Measurements from ENCODE around the gene G3BP1.

The G3BP1 gene

DNA sequence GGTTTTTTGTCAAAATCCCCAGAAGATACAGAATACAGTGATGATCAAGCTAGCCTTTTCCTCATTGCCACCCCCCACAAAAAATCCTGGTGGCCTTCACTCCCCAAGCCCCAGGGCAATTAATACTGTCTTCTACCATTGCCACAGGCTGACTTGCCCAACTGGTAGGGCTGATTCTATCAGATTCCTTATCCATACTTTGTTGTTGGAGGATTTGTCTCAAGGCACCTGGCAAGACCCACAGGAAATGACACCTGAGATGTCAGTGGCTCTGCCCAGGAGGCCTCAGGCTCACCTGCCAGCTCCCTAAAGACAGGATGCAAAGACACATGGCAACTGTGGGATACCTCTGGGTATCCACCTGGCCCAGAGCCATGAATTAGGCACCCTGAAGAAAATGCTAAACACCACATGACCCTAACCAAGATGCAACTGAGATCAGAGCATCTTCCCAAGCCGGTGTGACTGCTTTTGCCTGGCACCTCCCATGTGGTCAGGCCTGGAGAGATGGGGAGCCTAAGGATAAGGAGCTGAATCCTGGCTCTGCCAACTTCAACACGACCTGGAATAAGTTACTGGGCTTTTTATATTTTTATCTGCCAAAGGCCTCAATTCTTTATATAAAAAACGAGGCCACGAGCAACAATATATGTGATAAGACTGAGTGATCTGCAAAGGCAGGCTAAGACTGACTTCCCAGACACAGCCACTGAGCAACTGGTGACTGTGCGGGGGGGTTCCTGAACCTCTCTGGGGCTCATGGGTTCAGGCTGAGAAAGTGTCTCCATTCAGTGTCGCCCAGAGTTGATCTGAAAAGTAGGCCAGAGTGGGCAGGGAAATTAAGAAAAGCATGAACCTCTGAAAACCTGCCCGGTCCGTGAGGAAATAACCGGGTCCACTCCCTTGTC, 14.3 kb upstream of the G3BP1 start:
- H3K4me3 ChIP-seq (ENCODE audit: low read length) = peak overlapping the region; percentile 87
- peaks cover 18% of the 10 kb centered on the region for H3K4me1 ChIP-seq (ENCODE audit: insufficient read depth, low read length)
- no peaks in the 10 kb centered on the region for H3K27me3 ChIP-seq (ENCODE audit: insufficient read depth, low read length)
- no peaks in the 10 kb centered on the region for H3K36me3 ChIP-seq (ENCODE audit: insufficient read depth, low read depth, low read length)
- H3K9me3 ChIP-seq (ENCODE audit: insufficient read depth, low read depth, low read length) = no peaks in the 10 kb centered on the region
- no peak overlapping the region for H3K27ac ChIP-seq (ENCODE audit: low read length)
- peak overlapping the region; percentile 81; the same call in 1 of the 2 replicates for H3K9ac ChIP-seq (ENCODE audit: low read depth, low read length)

DNA sequence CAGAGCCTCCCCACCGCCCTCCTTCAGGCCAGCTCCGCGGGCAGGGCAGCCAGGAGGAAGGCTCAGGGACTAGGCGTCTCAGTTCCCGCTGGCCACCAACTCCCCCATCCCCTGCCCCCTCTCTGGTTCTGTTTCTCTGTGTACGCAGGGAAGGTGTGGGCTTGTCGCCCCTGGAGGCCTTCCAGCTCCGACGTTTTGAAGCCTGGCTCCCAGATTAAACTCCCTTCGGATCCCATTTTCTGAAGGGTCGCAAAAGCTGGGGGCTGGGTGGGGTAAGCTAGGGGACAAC, 13.7 kb upstream of the G3BP1 start:
- Histone ChIP-seq H3K9me3 (ENCODE audit: insufficient read depth, low read depth, low read length) (no peaks in the 10 kb centered on the region), H3K27ac (ENCODE audit: low read length) (peak overlapping the region; percentile 22), H3K27me3 (ENCODE audit: insufficient read depth, low read length) (no peaks in the 10 kb centered on the region), H3K4me1 (ENCODE audit: insufficient read depth, low read length) (peaks cover 18% of the 10 kb centered on the region), H3K9ac (ENCODE audit: low read depth, low read length) (peak overlapping the region; percentile 81; the same call in 1 of the 2 replicates), H3K36me3 (ENCODE audit: insufficient read depth, low read depth, low read length) (no peaks in the 10 kb centered on the region), H3K4me3 (ENCODE audit: low read length) (peak overlapping the region; percentile 87)

DNA sequence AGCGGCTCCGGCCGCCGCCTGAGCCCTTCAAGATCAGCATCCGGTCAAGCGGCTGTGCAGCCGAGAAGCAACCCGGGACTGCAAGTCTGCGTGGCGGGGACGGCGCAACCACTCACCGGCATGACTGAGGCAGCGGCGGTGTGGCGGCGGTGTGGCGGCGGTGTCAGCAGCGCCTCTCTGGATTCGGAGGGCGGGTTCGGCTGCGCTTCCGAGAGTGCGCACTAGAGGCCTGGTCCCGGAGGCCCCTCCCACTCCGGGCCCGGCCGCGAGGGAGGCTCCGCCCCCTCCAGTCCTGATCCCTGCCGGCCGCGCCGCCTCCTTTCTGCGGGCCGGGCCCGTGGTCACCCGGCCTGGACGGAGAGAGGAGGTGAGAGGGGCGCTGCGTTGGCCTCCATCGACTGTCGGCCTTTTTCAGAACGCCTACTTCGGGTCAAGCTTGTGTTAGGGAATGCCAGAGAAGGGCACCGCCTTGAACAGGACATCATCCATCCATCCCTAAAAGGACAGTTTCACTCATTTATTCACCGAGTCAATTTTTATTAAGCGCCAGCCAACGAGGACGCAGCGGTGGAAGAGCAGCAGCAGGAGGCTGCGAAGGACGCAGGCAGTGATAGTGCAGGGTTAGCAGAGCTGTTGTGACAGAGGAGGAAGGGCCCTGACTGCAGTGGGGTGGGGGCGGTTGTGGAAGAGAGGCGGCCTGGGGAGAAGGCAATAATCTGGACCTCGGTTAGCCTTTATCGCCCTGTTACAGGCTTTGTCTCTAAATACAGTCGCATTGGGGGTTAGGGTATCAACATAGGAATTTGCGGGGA, 13.1 kb upstream of the G3BP1 start, which contains the start of gene ATOX1:
TSS of gene ATOX1 (minus strand) at position 202 of the 812 bp plus-strand sequence. CDS start at position 122, 80 bp downstream.
- H3K4me3 ChIP-seq (ENCODE audit: low read length) = peak within 1 kb of the TSS; percentile 87

DNA sequence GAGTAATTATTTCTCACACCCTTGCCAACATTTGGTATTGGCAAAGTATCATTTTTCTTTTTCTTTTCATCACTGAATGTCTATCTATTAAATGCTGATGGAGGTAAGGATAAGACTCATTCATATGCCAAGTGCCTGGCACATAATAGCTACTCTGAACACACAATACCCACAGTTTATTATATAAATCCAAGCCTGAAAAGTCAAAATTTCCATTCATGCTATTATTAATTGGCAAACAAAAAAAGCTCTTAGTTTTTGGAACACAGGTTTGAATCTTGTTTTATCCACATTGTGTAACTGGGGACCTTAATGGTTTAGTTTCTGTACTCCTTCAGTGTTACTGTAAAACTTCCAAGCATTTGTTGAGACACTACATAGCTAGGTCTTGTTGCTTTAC, 7.0 kb upstream of the G3BP1 start:
- no peaks in the 10 kb centered on the region for H3K9me3 ChIP-seq (ENCODE audit: insufficient read depth, low read depth, low read length)
- peaks cover under 1% of the 10 kb centered on the region; the same call in 1 of the 2 replicates for H3K4me1 ChIP-seq (ENCODE audit: insufficient read depth, low read length)
- no peaks in the 10 kb centered on the region for H3K36me3 ChIP-seq (ENCODE audit: insufficient read depth, low read depth, low read length)
- no peak overlapping the region for H3K9ac ChIP-seq (ENCODE audit: low read depth, low read length)
- H3K4me3 ChIP-seq (ENCODE audit: low read length) = no peak overlapping the region
- no peaks in the 10 kb centered on the region for H3K27me3 ChIP-seq (ENCODE audit: insufficient read depth, low read length)
- H3K27ac ChIP-seq (ENCODE audit: low read length) = no peak overlapping the region

More for the DNA sequence above, 13.1 kb upstream of the G3BP1 start, which contains the start of gene ATOX1:
- H3K4me1 ChIP-seq (ENCODE audit: insufficient read depth, low read length) = peaks cover 18% of the 10 kb centered on the region
- no peaks in the 10 kb centered on the region for H3K9me3 ChIP-seq (ENCODE audit: insufficient read depth, low read depth, low read length)
- no peaks in the 10 kb centered on the region for H3K27me3 ChIP-seq (ENCODE audit: insufficient read depth, low read length)
- H3K36me3 ChIP-seq (ENCODE audit: insufficient read depth, low read depth, low read length) = no peaks in the 10 kb centered on the region
- peak within 1 kb of the TSS; percentile 81; the same call in 1 of the 2 replicates for H3K9ac ChIP-seq (ENCODE audit: low read depth, low read length)
- H3K27ac ChIP-seq (ENCODE audit: low read length) = peak within 1 kb of the TSS; percentile 22

DNA sequence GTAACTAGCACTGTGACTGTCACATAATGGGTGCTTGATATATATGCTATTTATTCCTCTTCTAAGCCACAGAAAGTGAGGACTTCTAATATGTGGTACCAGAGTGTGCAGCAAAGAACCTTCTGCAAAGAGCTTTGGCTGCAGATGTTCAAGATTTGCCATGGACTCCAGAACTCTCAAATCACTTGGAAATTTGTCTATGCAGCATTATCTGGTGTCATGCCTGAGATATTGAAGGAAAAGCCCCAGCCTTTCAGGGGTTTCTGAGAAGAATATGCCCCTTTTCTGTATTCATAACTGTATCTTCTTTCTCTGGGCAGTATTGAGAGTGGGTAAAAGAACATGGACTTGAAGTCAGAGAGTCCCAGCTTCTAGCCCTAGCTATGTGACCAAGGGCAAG, 4.8 kb upstream of the G3BP1 start:
- H3K36me3 ChIP-seq (ENCODE audit: insufficient read depth, low read depth, low read length) = no peaks in the 10 kb centered on the region
- no peaks in the 10 kb centered on the region for H3K9me3 ChIP-seq (ENCODE audit: insufficient read depth, low read depth, low read length)
- peaks cover 4% of the 10 kb centered on the region; the same call in 1 of the 2 replicates for H3K4me1 ChIP-seq (ENCODE audit: insufficient read depth, low read length)
- H3K27ac ChIP-seq (ENCODE audit: low read length) = no peak overlapping the region
- no peaks in the 10 kb centered on the region for H3K27me3 ChIP-seq (ENCODE audit: insufficient read depth, low read length)
- no peak overlapping the region for H3K4me3 ChIP-seq (ENCODE audit: low read length)
- H3K9ac ChIP-seq (ENCODE audit: low read depth, low read length) = no peak overlapping the region

DNA sequence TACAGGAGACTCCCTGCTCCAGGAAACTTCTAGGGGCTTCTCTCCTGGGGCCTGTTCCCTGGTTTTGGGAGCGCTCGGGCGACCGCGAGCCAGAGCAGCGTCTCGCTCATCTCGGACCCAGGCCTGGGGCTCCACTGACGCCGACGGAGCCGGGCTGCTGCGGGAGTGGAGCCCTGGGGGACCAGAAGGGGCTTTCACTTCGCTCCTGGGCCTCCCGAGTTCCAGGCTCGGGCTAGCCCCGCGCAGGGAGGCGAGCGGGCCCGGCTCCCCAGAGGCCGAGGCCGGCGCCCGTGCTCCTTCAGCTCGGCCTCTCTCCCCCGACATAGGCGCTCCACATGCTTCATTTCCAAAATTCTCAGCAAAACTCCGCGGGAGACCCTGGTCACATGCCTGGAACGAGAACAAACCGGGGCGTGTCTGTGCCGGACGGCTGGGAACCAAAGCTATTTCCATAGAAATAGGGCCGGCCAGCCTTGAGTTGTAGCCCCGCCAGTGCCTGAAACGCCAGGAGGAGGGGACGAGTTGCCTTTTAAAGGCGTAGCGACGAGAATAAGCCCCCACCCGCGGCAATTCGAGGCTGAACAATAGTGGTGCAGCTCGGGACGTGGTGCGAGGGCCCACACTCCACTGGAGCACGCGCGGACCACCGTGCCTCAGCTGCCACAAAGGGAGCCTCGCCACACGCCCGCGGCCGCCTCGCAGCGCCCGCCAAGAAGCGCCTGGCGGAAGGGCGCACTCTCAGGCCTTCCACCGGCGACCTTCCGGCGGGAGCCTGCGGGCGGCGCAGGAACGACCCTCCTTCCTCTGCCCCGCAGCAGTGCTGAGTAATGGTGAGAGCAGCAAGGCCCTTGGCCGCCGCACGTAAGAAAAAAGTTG, 1.1 kb upstream of the G3BP1 start:
- Histone ChIP-seq H3K9ac (ENCODE audit: low read depth, low read length) (peak overlapping the region; percentile 98), H3K27ac (ENCODE audit: low read length) (peak overlapping the region; percentile 98), H3K4me3 (ENCODE audit: low read length) (peak overlapping the region; percentile 86), H3K9me3 (ENCODE audit: insufficient read depth, low read depth, low read length) (no peaks in the 10 kb centered on the region), H3K4me1 (ENCODE audit: insufficient read depth, low read length) (peaks cover 18% of the 10 kb centered on the region; the same call in 1 of the 2 replicates), H3K27me3 (ENCODE audit: insufficient read depth, low read length) (no peaks in the 10 kb centered on the region), H3K36me3 (ENCODE audit: insufficient read depth, low read depth, low read length) (peaks cover 9% of the 10 kb centered on the region; the same call in 1 of the 2 replicates)

DNA sequence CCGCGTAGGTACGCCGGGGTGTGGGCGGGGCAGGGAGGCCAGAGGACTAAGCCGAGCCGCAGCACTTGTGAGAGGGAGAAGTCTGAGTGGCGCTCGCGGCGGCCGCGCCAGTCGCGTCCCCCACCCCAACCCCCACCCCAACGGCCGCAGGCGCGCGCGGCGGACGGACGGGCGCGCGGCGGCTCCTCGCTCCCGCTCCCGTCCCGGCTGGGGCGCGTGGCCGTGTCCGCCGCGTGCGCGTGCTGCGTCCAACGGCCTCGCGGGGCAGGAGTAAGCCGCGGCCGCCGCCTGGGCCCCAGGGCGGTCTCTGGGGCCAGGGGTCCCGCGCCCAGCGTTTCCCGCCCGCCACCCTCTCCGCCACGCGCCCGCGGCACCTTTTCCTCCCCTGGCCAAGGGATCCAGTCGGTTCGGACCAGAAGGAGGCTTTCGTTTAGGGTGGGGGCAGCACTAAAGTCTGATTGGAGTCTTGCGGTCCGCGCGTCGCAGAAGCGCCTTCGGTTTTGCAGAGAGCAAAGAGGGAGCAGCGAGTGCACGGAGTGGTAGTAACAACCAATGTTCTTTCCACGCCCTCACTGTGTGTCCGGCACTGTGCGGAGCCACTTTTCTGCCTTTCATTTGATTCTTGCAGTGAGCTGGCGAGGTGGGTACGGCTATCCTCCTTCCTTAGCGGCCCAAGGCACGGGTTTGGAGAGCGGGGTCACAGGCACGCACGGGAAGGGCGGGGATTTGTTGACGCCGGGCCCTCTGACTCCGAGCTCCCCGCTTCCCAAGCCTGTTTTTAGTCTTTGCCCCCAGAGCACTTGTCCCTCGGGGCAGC, 483 bp downstream of the G3BP1 start:
- Histone ChIP-seq H3K36me3 (ENCODE audit: insufficient read depth, low read depth, low read length) (peaks cover 22% of the 10 kb centered on the region; the same call in 1 of the 2 replicates), H3K27ac (ENCODE audit: low read length) (peak overlapping the region; percentile 82), H3K27me3 (ENCODE audit: insufficient read depth, low read length) (no peaks in the 10 kb centered on the region), H3K4me1 (ENCODE audit: insufficient read depth, low read length) (peaks cover 25% of the 10 kb centered on the region), H3K9me3 (ENCODE audit: insufficient read depth, low read depth, low read length) (no peaks in the 10 kb centered on the region), H3K9ac (ENCODE audit: low read depth, low read length) (peak overlapping the region; percentile 95), H3K4me3 (ENCODE audit: low read length) (peak overlapping the region; percentile 82)

DNA sequence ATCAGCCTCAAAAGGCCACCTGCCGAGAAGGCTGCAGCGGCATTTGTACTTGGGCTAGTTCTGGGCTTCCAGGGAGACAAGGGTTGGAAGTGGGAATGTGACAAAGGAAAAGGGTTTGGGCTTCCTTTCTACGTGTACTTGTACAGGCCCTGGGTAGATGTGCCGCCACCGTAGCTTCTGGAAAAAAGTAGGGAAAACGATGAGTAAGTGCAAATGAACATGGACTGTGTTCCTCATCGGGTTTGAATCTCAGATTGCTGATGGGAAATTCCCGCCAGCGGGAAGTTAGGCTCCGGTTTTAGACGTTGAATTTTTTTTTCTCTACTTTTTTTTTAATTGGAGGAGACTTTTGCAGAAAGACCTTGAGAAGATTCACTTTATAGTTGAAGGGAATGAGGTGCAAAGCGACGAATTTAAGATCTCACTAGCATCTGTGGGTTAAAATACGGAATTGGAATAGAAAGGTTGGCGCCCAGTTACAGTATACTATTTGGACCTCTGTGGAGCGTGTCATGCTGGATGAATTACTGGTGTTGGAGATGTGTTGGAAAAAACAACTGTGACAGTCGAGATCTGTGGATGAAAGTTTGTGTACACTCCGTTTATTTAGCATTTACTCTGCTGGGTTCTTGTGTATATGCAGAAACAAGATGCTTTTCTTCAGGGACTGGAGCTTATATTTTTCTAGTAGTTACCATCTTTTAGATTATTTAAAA, 1.2 kb downstream of the G3BP1 start:
- peaks cover 30% of the 10 kb centered on the region for H3K36me3 ChIP-seq (ENCODE audit: insufficient read depth, low read depth, low read length)
- peak overlapping the region; percentile 82 for H3K4me3 ChIP-seq (ENCODE audit: low read length)
- no peaks in the 10 kb centered on the region for H3K27me3 ChIP-seq (ENCODE audit: insufficient read depth, low read length)
- H3K27ac ChIP-seq (ENCODE audit: low read length) = no peak overlapping the region
- peaks cover 25% of the 10 kb centered on the region for H3K4me1 ChIP-seq (ENCODE audit: insufficient read depth, low read length)
- H3K9me3 ChIP-seq (ENCODE audit: insufficient read depth, low read depth, low read length) = no peaks in the 10 kb centered on the region
- H3K9ac ChIP-seq (ENCODE audit: low read depth, low read length) = peak overlapping the region; percentile 95

DNA sequence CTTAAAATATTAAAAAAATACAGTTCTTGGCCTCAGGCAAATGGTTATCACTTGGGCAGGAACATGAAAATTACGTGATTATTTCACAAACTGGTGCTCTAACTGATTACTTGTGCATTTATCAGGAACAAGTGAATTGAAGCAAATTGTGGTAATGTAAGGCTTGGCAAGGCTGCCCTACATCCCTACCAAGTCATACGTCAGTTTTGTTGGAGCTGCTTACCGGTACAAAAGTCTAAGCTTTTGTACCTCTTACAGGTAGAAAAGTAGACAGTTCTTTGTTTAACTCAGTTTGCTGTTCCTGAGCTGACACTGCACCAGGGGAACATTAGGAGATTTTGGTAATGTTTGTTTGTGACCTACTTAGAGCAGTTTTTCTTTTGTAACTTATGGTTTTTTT, 2.2 kb downstream of the G3BP1 start:
- H3K4me1 ChIP-seq (ENCODE audit: insufficient read depth, low read length) = peaks cover 25% of the 10 kb centered on the region
- H3K36me3 ChIP-seq (ENCODE audit: insufficient read depth, low read depth, low read length) = peaks cover 37% of the 10 kb centered on the region
- no peaks in the 10 kb centered on the region for H3K27me3 ChIP-seq (ENCODE audit: insufficient read depth, low read length)
- peak overlapping the region; percentile 82 for H3K4me3 ChIP-seq (ENCODE audit: low read length)
- no peak overlapping the region for H3K27ac ChIP-seq (ENCODE audit: low read length)
- no peaks in the 10 kb centered on the region for H3K9me3 ChIP-seq (ENCODE audit: insufficient read depth, low read depth, low read length)
- H3K9ac ChIP-seq (ENCODE audit: low read depth, low read length) = peak overlapping the region; percentile 95

DNA sequence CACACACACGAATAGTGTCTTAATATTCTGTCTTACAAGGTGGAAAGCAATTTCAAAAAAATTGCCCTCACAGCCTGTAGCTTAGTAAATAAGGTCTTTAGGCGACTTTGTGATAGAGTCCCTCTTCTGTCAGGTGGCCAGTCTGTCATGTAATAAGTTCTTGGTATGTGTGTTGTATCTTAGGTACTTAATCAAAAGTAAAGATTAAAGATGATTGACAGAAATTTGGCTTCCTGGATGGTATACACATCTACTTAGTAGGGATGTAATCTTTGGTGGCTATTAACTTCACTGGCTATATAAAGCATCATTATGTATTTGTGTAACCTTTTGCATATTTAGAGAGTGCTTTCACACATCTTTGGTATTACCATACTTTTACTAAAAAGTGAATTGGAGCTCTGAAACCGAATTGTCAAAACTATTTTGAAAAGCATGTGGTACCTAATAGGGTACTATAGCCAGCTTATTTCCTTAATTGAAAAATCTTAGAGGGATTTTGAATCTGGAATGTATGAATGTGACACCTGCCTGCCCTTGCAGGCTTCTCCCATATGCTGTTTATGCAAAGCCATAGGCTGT, 3.4 kb downstream of the G3BP1 start:
- peak overlapping the region; percentile 82; the same call in 1 of the 2 replicates for H3K4me3 ChIP-seq (ENCODE audit: low read length)
- no peak overlapping the region for H3K27ac ChIP-seq (ENCODE audit: low read length)
- no peaks in the 10 kb centered on the region for H3K27me3 ChIP-seq (ENCODE audit: insufficient read depth, low read length)
- no peaks in the 10 kb centered on the region for H3K9me3 ChIP-seq (ENCODE audit: insufficient read depth, low read depth, low read length)
- no peak overlapping the region for H3K9ac ChIP-seq (ENCODE audit: low read depth, low read length)
- peaks cover 43% of the 10 kb centered on the region for H3K36me3 ChIP-seq (ENCODE audit: insufficient read depth, low read depth, low read length)
- H3K4me1 ChIP-seq (ENCODE audit: insufficient read depth, low read length) = peaks cover 31% of the 10 kb centered on the region

Data from iPS-20b (cell line).